ENCODE data around the gene RGL1.

GRCh38 chr1:183975651-183976050 is 170.7 kb downstream of the RGL1 start:
- no peak for TF ChIP-seq CTCF (conservative IDR thresholded peaks at IDR 0.05 in 1 of 2, IDR thresholded peaks at IDR 0.05 in 1 of 2; ENCODE audit: low read depth in 1 of 2, low read length in 2 of 2)
- TF ChIP-seq EZH2 (IDR thresholded peaks at IDR 0.05; ENCODE audit: low read length, missing control alignments) = no peak
